ENCODE measurements around the gene SLC24A3. TPM values are rescaled to one million over a fixed set of nuclear protein-coding genes. Genes with fewer than 3 reads are reported as not detected.

Gene SLC24A3
- total RNA-seq, 1 donor from 2014 or later, result 0.79 TPM

DNA sequence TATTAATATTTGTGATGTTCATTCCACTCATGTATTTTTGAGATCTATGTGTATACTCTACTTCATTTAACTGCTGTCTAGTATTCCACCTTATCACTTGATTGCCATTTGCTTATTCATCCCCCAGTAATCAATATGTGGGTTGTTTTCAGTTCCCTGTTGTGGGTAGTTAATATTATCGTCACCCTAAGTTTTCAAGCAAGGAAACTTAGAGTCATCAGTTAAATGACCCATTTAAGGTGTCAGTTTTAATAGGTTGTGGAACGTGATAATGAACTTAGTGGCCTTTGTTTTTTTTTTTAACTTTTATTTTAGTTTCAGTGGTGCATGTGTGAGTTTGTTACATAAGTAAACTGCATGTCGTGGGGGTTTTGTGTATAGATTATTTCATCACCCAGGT, 90.3 kb downstream of the SLC24A3 start:
- Mint-ChIP-seq H3K27me3 (ENCODE audit: low read depth, unreplicated experiment) (peaks cover 3% of the 10 kb centered on the region), H3K4me1 (ENCODE audit: low read depth, unreplicated experiment) (no peaks in the 10 kb centered on the region), H3K9me3 (ENCODE audit: unreplicated experiment) (no peaks in the 10 kb centered on the region), H3K27ac (ENCODE audit: unreplicated experiment) (no peak overlapping the region), H3K4me3 (ENCODE audit: unreplicated experiment) (no peak overlapping the region), H3K36me3 (ENCODE audit: low read depth, unreplicated experiment) (no peaks in the 10 kb centered on the region)
- Histone ChIP-seq H3K4me3 (ENCODE audit: insufficient read depth, low read depth, low read length) (no peak overlapping the region), H3K27me3 (ENCODE audit: insufficient read depth, low read length) (no peaks in the 10 kb centered on the region), H2AFZ (ENCODE audit: low read depth, low read length) (no peak overlapping the region), H3K9ac (ENCODE audit: low read length) (no peak overlapping the region), H4K20me1 (ENCODE audit: insufficient read depth, low read length) (no peaks in the 10 kb centered on the region), H3K4me1 (ENCODE audit: insufficient read depth, low read length) (no peaks in the 10 kb centered on the region), H3K27ac (ENCODE audit: low read depth, low read length) (no peak overlapping the region), H3K9me3 (ENCODE audit: insufficient read depth, low read depth, low read length) (peaks cover 4% of the 10 kb centered on the region), H3K36me3 (ENCODE audit: insufficient read depth, low read length) (no peaks in the 10 kb centered on the region), H3K4me2 (ENCODE audit: low read length) (no peak overlapping the region), H3K79me2 (ENCODE audit: insufficient read depth, low read length) (no peaks in the 10 kb centered on the region)
- FAIRE-seq, result no peak
- TF ChIP-seq EZH2 (IDR thresholded peaks at IDR 0.05; ENCODE audit: insufficient read depth, low read length), result no peak
- TF ChIP-seq, protein P1, sequence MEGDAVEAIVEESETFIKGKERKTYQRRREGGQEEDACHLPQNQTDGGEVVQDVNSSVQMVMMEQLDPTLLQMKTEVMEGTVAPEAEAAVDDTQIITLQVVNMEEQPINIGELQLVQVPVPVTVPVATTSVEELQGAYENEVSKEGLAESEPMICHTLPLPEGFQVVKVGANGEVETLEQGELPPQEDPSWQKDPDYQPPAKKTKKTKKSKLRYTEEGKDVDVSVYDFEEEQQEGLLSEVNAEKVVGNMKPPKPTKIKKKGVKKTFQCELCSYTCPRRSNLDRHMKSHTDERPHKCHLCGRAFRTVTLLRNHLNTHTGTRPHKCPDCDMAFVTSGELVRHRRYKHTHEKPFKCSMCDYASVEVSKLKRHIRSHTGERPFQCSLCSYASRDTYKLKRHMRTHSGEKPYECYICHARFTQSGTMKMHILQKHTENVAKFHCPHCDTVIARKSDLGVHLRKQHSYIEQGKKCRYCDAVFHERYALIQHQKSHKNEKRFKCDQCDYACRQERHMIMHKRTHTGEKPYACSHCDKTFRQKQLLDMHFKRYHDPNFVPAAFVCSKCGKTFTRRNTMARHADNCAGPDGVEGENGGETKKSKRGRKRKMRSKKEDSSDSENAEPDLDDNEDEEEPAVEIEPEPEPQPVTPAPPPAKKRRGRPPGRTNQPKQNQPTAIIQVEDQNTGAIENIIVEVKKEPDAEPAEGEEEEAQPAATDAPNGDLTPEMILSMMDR (IDR thresholded peaks at IDR 0.05; ENCODE audit: insufficient read depth, low read depth, low read length), result no peak
- no peak for DNase-seq (ENCODE audit: low read depth)

DNA sequence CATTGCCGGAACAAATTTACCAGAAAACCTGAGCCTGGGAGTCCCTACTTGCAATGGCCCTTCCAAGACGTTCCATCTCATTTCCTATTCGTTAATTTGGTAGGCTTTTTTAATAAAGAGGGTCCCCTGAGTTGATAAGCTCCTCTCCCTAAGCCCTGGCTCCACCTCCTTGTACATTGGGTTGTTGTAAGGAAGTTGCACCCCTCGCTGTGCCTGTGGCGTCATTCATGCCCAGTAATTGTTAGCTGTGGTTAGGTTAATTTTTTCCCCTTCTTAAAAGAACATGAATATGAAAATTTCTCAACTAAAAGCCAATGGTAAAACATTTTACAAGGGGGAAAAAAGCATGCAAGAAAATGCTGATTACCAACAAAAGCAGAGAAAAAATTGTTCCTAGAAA, 91.9 kb downstream of the SLC24A3 start:
- Histone ChIP-seq H3K27me3 (ENCODE audit: insufficient read depth, low read length) (no peaks in the 10 kb centered on the region), H3K36me3 (ENCODE audit: insufficient read depth, low read length) (no peaks in the 10 kb centered on the region), H3K9me3 (ENCODE audit: insufficient read depth, low read depth, low read length) (peaks cover 4% of the 10 kb centered on the region), H4K20me1 (ENCODE audit: insufficient read depth, low read length) (no peaks in the 10 kb centered on the region), H3K27ac (ENCODE audit: low read depth, low read length) (no peak overlapping the region), H3K4me2 (ENCODE audit: low read length) (no peak overlapping the region), H3K4me1 (ENCODE audit: insufficient read depth, low read length) (no peaks in the 10 kb centered on the region), H3K4me3 (ENCODE audit: insufficient read depth, low read depth, low read length) (no peak overlapping the region), H2AFZ (ENCODE audit: low read depth, low read length) (no peak overlapping the region), H3K79me2 (ENCODE audit: insufficient read depth, low read length) (no peaks in the 10 kb centered on the region), H3K9ac (ENCODE audit: low read length) (no peak overlapping the region)
- H3K4me1 Mint-ChIP-seq (ENCODE audit: low read depth, unreplicated experiment), result no peaks in the 10 kb centered on the region
- H3K4me3 Mint-ChIP-seq (ENCODE audit: unreplicated experiment), result no peak overlapping the region
- TF ChIP-seq, protein P1 (IDR thresholded peaks at IDR 0.05; ENCODE audit: insufficient read depth, low read depth, low read length), result no peak
- no peak for TF ChIP-seq EZH2 (IDR thresholded peaks at IDR 0.05; ENCODE audit: insufficient read depth, low read length)
- DNase-seq (ENCODE audit: low read depth) (no peak), FAIRE-seq (no peak)
- no peaks in the 10 kb centered on the region for H3K36me3 Mint-ChIP-seq (ENCODE audit: low read depth, unreplicated experiment)
- H3K9me3 Mint-ChIP-seq (ENCODE audit: unreplicated experiment), result no peaks in the 10 kb centered on the region
- H3K27ac Mint-ChIP-seq (ENCODE audit: unreplicated experiment), result no peak overlapping the region
- H3K27me3 Mint-ChIP-seq (ENCODE audit: low read depth, unreplicated experiment), result peaks cover 11% of the 10 kb centered on the region

GRCh38 chr20:19304886-19305415, 92.5 kb downstream of the SLC24A3 start:
- Histone ChIP-seq H2AFZ (ENCODE audit: low read depth, low read length) (no peak overlapping the region), H3K27me3 (ENCODE audit: insufficient read depth, low read length) (no peaks in the 10 kb centered on the region), H3K4me3 (ENCODE audit: insufficient read depth, low read depth, low read length) (no peak overlapping the region), H3K9ac (ENCODE audit: low read length) (no peak overlapping the region), H3K79me2 (ENCODE audit: insufficient read depth, low read length) (no peaks in the 10 kb centered on the region), H3K4me1 (ENCODE audit: insufficient read depth, low read length) (no peaks in the 10 kb centered on the region), H3K9me3 (ENCODE audit: insufficient read depth, low read depth, low read length) (peaks cover 4% of the 10 kb centered on the region), H3K36me3 (ENCODE audit: insufficient read depth, low read length) (no peaks in the 10 kb centered on the region), H3K4me2 (ENCODE audit: low read length) (no peak overlapping the region), H3K27ac (ENCODE audit: low read depth, low read length) (no peak overlapping the region), H4K20me1 (ENCODE audit: insufficient read depth, low read length) (no peaks in the 10 kb centered on the region)
- peaks cover 11% of the 10 kb centered on the region for H3K27me3 Mint-ChIP-seq (ENCODE audit: low read depth, unreplicated experiment)
- DNase-seq (ENCODE audit: low read depth) (no peak), FAIRE-seq (no peak)
- no peak for TF ChIP-seq EZH2 (IDR thresholded peaks at IDR 0.05; ENCODE audit: insufficient read depth, low read length)
- TF ChIP-seq, protein P1 (IDR thresholded peaks at IDR 0.05; ENCODE audit: insufficient read depth, low read depth, low read length), result no peak
- H3K27ac Mint-ChIP-seq (ENCODE audit: unreplicated experiment), result no peak overlapping the region
- H3K36me3 Mint-ChIP-seq (ENCODE audit: low read depth, unreplicated experiment), result no peaks in the 10 kb centered on the region
- no peak overlapping the region for H3K4me3 Mint-ChIP-seq (ENCODE audit: unreplicated experiment)
- no peaks in the 10 kb centered on the region for H3K9me3 Mint-ChIP-seq (ENCODE audit: unreplicated experiment)
- no peaks in the 10 kb centered on the region for H3K4me1 Mint-ChIP-seq (ENCODE audit: low read depth, unreplicated experiment)

Data from astrocyte (in vitro differentiated cells and primary cell).